GM21390 (cell line): ENCODE measurements around the gene TMEM89.

Source experiments
- ATAC-seq: cut with Tn5 transposase; IDR thresholded peaks from one replicate; pipeline ENCODE4 v1.9.1; 2021; ENCODE audit not compliant: unreplicated experiment

Gene TMEM89, protein sequence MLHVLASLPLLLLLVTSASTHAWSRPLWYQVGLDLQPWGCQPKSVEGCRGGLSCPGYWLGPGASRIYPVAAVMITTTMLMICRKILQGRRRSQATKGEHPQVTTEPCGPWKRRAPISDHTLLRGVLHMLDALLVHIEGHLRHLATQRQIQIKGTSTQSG

GRCh38 chr3:48621461-48621869 lies at the start of gene TMEM89:
TMEM89 (minus strand) TSS chr3:48621769; CDS start chr3:48621756, 13 bp downstream.
- ATAC-seq: no peak

DNA sequence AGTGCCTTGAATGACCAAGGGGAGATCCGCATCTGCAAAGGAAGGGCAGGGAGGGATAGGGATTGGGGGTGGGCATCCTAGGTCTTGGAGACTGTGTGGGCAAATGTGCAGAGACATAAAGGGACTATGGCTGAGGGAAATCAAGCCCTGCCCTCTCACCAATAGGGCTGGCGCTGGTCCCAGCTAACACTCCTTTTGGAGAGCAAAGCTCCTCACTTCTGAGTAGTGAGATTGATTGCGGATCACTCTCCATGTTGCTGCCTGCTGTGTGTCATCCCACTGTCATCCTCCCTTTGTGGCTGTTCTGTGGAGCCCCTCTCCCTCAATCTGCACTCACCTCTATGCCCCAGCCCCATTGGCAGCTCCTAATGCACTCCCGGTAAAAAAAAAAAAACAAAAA lies 43.4 kb upstream of the TMEM89 start:
- no peak for ATAC-seq

DNA sequence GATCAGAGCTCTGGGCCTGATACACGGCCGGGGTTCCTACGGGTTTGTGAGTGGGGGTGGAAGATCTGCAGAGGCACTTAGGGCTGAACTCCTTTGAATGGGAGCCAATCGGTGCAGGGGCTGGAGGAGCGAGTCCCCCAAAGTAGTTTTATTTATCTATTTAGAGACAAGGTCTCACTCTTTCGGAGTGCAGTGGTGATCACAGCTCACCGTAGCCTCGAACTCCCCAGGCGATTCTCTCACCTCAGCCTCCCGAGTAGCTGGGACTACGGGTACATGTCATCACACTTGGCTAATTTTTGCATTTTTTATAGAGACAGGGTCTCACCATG lies 42.7 kb upstream of the TMEM89 start:
- ATAC-seq: no peak

GRCh38 chr3:48663489-48664312 lies 42.1 kb upstream of the TMEM89 start:
- ATAC-seq: peak; percentile 82

DNA sequence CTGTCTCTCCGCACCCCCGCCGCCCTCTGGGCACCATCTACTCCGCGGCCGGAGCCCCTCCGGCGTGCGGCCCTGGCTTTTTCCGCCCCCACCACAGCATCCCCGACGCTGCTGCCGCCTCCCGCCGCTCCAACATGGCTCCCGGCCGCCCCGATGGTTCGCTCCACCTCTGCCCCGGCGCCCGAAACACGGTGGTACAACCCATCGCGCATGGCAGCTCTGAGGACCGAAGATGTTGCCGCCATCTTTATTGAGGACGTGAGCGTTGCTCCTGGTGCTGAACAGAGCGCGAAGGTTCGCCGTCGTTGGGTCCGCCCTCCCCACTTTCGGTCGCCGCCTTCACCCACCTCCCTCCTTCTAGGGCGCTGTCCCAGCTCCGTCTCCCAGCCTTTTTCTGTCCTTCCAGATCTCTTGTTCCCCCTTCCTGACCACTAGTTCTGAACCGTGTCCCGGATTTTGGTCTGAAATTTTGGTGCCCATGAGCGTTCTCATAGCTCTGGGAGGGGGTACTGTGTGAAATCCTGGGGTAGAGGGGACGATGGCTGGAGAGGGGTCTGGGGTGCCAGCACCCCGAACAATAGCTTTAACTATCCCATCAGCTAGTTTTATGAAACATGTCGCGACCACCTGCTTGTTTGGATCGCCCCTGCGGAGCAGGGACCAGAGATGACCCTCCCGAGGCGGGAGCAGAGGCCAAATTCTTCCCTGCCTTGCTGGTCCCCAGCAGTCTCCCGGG lies 41.4 kb upstream of the TMEM89 start, which contains the start of gene CELSR3:
CELSR3 (minus strand) TSS at position 134 of the 736 bp plus-strand sequence. CDS start 252 bp downstream, outside the sequence.
- no peak for ATAC-seq

DNA sequence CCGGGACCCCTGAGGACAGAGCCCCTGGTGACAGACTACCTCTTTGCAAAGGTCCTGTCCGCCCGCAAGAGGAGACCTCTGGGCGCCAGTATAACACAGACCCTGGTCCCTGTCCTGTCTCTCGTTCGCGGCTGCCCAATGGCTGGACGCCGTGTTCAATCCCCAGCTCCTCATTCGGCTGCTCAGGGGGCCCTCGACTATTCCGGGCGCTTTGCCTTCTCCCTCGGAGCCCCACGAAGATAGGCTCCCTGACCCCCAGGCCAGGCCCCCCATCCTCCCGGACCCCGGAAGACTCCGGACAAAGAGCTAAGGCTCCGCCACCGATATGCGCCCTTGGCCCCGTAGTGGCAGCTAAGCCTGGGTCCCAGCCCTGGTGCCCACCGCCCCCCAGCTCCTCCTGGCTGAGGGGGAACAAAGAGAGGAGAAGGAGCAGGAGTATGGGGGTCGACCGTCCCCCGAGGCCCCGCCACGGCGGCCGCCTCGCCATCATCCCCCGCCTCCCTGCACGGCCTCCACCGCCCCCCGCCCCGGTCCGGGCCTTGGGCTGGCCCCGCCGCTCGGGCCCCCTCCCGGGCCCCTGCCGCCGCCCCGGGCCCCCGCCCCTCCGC lies 40.7 kb upstream of the TMEM89 start:
- no peak for ATAC-seq

DNA sequence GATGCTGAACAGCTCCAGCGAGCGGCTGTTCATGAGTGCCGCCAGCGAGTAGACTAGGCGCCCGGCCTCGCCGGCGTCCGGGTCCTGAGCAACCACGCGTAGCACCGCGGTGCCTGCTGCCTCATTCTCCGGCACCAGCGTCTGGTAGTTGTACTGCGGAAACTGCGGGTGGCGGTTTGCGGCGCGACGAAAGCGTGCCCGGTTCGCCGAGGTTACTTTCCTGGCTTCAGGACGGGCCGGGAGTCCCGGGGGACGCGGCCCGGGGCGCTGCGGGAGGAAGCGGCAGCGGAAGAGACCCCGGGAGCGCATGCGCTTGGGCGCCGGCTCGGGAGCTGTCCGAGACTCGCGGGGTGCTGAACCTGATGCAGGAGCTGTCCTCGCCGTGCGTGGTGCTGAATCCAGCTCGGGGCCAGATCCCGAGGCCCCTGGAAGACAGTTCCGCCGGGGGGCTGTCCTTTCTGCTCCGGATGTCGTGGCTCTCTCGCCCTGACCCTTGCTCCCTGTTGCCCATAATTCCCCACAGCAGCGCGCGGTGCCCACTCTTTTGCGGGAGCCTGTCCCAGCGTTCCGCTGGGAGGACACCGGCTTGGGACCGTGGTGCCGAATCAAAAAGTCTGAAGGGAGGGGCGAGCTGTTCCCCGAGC lies 40.1 kb upstream of the TMEM89 start:
- no peak for ATAC-seq

DNA sequence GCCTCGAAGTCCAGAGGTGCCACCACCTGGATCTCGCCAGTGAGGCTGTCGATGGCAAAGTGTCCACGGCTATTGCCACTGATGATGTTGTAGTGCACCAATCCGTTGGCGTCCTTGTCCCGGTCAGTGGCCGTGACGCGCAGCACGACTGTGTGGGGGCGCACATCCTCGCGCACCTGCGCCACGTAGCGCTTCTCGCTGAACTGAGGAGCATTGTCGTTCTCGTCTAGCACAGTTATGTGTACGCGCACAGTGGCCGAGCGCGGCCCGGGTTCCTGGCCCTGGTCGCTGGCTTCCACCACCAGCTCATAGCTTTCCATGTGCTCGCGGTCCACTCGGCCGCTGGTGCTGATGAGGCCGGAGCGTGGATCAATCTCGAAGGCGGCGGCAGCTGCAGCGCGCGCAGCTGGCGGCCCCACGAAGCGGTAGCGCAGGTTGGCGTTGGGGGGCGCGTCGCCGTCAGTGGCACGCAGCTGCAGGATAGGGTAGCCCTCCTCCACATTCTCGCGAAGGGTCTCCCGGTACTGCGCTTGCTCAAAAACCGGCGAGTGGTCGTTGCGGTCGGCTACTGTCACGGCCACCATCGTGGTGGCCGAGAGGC lies 39.3 kb upstream of the TMEM89 start:
- ATAC-seq: no peak

- ATAC-seq: no peak
Observed at GRCh38 chr3:48656841-48657281, 35.3 kb upstream of the TMEM89 start.

DNA sequence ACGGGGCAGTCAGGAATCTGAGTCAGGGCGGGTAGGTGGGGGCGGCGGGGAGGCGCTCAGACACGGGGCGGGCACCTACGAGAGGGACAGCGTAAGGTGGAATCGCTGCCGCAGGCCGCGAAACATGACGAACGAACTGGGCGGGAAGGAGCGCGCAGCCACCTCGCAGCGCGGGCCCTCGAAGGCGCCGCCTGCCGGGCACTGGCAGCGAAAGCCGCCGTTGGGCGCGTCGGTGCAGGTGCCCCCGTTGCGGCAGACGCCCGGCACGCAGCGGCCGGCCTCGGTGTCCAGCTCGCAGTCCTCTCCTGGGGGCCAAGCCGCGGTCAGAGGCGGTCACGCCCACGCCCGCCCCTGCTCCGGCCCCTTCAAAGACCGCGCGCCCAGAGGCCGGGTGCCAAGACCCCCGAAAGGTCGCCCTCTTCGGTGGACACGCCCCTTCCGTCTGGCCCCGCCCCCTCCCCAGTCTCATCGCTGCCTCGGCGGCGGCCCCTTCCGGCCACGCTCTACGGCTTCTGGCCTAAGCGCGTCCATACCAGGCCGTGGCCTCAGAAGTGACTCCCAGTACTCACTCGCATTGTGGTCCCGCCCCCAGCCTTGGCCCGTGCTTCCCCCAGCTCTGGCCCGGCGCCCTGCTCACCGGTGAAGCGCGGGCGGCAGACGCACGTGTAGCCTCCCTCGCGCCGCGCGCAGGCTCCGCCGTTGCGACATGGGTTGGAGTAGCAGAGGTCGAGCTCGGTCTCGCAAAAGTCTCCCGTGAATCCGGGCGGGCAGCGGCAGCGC lies 34.7 kb upstream of the TMEM89 start:
- ATAC-seq: peak; percentile 42

DNA sequence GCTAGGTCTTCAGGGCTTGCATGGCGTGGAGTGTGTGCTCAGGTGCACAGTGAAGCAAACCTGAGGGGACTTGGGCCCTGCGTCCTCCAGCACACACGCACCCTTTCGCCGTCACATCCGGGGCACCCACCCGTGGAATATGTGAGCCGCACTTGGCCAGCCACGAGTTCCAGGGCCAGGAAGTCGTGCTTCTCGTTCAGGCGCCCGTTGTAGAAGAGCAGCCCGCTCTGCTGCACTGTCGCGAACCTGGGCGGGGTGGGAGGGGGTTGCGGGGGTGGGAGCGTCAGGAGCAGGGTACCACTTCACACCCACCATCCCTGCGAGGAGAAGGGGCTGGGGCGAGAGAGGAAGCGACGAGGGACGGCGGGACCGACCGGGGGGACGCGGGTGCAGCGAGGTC lies 34.0 kb upstream of the TMEM89 start:
- no peak for ATAC-seq

DNA sequence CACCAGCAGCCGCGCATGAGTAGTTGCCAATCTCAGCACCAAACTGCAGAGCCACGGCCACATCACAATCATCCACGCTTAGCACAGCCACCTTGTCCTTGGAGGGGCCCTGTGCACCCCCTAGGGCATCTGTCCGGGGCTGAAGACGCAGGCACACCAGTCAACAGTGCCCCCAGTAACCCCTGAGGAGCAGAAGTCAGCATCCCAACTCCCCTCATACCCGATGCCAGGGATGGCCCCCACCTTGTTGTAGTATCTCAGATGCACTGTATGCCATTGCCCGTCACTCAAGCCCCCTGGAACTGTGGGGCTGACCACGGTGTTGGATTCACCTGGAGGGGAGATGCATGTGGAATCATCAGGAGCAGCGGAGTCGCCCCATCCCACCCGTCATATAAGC lies 33.5 kb upstream of the TMEM89 start:
- no peak for ATAC-seq

DNA sequence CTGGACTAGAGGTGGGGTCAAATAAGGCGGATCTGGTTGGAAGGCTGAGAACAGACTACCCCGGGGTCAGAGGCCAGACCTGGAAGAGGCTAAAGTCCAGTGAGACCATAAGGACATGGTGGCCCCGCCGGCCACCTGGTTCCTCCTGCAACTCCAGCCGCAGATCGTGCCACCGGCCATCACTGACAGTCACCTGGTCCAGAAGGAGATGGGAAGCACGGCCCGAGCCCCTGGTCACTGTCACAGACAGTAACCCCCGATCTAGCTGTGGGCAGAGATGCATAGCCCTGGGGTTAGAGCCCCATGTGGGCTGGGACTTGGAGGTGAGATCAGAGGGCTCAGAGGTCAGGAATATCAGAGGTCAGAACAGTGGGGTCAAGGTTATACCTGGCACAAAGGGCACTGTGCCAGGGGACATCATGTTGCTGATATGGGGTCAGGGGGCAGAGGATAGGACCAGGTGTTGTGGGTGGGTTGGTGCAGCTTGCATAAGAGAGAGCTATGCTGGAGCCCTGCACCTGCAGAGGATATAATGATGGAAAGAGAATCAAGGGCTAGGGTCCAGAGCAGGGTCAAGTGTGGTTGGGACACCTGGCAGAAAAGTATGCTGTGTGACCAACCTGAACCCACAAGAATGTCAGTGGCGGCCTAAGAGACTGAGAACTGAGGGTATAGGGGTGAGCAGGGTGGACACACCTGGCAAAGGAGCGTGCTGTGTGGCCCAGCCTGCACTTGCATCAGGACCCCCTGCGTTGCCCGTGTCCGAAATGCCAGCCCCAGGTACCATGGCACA lies 31.6 kb upstream of the TMEM89 start:
- no peak for ATAC-seq

DNA sequence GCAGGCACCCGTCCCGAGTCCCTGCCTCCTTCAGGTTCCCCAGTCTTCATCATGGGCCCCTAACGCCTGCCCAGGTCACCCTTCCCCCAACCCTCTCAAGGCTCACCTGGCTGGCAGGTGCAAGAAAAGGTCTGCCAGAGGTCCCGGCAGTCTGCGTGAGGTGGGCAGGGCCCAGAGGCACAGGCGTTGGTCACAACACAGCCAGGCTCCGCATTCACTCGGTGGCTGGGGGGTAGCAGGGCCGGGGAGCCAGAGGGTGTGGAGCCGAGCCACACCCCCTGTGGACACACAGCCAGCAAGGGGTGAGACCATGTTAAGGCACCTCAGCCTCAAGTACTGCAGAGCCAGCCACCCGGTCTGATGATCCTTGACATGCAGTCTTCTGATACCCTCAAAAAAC lies 30.2 kb upstream of the TMEM89 start:
- no peak for ATAC-seq

GRCh38 chr3:48650723-48651122 lies 29.2 kb upstream of the TMEM89 start:
- no peak for ATAC-seq

DNA sequence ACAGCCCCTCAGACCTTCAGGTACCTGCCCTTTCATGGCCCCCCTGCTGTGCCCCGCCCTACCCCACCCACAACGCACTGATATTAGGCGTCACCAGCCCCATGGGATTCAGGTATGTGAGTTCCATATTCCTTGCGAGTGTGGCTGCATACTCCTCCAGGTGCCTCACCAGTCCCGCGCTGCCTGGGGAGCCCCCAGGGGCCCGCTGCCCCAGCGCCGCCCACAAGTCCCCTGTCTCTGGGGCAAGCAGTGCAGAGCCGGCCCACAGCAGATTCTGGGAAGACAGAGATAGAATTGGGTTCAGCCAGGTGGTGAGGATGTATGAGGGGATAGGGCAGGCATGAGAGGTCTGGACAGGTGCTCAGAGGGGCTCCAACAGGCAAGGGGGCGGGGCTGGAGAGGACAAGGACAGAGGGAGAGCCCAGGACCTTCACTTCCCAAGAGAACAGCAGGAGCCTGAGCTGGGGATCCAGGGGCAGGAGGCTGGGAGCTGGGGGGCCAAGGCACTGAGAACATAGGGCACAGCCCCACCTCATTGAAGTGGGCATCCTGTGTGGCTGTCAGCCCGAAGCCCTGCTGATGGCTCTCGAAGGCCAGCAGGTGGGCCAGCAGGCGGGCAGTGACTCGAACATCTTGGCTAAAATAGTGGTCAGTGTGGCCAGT lies 26.8 kb upstream of the TMEM89 start:
- ATAC-seq: no peak

- ATAC-seq: no peak
Observed at GRCh38 chr3:48647714-48648113, 26.1 kb upstream of the TMEM89 start.
